HPDE6-E6E7 (cell line): Measurements from ENCODE around the gene ITGB4.

ENCODE experiments used
- DNase-seq: peaks from one replicate; pipeline ENCODE4 v3.0.0; 2011; ENCODE audit warnings: missing footprints; ENCODE audit errors: extremely low spot score

The ITGB4 gene

DNA sequence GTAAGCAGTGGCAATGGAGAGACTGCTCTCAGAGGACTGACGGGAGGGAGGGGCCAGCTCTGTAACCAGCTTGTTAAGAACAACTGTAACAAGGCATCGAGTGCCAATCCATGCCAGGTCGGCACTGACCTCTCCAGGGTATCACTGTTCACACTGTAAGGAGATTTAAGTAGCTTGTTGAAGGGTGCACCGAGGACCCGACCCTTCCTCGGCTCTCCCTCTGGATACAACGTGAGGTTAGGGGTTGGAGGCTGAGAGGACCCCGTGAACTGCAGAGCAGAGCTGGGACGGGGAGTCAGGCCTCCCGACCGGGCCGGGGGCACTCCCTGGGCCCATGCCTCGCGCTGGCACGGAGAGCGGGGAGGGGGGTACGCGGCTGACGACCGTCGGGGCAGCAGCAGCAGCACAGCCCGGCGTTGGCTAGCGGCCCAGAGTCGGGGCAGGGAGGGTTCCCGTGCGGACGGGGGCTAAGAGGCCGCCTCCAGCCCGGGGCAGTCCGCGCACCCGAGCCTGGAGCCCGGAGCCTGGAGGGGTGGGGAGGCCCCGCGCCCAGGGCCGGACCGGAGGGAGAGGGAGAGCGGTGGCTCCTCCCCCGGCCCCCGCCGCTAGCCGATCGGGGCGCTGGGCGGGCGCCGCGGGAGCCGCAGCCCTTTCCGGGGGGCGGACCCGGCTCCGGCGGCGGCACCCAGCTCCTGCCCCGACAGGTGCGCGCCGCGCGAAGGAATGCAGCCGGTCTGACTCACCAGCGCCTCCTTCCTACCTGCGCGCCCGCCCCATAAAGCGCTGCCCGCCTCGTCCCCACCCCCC, at the start of gene ITGB4:
Gene ITGB4, plus strand, starts transcription at position 804 of the 807 bp plus-strand sequence. CDS start 3,245 bp downstream, outside the sequence.
- DNase-seq: peak; percentile 95

DNA sequence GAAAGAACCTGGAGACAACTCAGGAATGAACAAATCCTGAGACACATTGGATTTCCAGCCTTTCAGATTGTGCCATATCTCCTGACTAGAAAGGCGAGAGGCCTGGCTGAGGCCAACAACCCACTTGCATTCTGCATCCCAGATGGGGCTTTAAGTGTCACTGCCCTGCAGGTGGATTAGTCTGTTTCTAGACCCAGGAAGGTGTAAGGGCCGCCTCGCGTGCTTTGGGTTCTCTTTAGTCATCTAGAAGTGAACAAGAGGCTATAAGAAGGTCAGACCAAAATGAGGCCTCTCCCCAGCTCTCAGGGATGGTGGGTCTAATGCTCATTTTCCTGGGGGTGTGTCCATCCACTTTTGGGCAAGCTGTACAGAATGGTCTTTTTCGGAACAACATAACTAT, 49.2 kb upstream of the ITGB4 start:
- no peak for DNase-seq

DNA sequence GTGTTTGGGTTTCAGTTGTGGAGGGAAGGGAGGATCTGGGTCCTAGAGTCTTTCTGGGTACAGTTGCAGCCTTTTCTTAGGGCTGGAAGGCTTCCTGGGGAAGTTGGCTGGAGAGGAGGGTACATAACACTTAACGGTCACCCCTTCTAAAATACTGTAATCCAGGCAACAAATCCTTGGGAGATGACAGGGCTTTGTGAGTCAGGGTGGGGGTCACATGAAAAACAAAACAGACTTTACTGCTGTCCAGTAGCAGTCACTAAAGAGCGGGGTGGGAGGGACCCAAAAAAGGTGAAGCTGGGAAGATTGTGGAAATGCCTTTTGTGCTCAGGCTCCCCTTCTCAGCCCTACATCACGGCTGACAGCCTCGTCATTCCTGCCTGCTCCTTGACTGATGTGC, 47.8 kb upstream of the ITGB4 start:
- no peak for DNase-seq

DNA sequence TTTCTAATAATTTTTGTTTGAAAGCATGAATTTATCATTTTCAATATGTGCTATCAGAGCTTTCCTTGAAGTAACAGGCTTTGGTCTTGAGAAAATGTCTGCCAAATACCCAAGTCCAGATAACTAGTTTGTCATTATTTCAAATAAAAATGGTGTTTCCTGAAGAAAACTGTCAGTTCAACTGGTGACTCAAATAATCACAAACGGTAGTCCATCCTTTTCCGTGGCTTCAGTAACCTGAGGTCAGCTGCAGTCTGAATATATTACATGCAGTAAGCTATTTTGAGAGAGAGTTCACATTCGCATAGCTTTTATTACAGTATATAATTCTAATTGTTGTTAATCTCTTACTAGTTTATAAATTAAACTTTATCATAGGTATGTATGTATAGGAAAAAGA, 44.8 kb upstream of the ITGB4 start:
- DNase-seq: no peak

DNA sequence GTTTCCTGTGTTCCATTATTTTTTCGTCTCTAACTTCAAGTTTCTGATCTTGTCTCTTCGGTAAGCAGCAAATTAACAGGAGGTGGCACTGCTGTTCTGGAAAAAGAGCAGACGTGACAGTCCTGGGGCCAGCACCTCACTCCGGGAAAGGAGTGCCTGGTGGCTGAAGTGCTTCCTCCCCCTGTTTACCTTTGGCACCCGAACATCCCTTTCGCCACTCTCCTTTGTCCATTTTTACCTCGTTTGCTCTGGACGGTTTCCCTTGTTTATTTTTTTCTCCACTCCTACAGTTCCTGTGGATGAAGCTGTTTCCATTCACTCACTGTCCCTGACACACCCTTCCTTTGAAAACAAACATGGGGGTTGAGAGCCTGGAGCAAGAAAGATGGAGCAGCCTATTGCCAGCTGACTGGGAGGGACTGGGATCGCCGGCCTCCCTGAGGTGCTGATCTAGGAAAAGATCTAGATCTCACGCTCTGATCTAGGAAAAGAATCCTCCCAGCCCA, 41.5 kb upstream of the ITGB4 start:
- peak; percentile 61 for DNase-seq

DNA sequence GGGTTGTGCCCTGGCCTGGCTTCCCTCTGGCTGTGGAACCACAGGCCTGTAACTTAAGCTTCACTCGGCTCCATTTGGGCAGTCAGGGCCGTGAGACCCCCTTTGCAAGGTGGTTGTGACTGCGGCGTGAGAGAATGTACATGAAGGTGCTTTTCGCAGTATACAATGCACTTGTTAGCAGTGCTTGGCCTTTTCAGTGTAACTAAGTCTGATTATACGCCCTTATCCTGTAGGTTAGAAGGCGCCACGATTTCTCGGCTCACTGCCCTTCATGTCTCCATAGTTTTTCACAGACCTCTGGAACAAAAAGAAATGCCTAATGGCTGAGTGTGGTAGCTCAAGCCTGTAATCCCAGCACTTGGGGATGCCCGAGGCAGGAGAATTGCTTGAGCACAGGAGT, 40.8 kb upstream of the ITGB4 start:
- DNase-seq: no peak

DNA sequence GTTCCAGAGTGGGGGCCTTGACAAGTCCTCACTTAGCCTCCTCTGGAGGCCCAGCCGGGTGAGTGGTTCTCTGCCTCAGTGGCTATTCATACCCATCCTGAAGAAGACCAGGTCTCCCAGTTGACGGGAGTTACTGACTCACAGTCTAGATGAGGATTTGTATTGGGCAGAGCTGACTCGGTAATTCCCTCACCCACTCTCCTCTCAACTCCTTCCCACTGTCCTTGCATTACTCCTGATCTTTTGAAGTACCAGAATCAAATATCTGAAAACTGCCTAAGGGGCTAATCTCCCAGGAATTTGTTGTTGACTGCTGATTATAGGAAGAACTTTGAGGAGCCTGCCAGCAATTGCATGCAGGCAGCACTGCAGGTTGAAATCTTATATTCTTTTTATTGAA, 40.0 kb upstream of the ITGB4 start:
- no peak for DNase-seq

DNA sequence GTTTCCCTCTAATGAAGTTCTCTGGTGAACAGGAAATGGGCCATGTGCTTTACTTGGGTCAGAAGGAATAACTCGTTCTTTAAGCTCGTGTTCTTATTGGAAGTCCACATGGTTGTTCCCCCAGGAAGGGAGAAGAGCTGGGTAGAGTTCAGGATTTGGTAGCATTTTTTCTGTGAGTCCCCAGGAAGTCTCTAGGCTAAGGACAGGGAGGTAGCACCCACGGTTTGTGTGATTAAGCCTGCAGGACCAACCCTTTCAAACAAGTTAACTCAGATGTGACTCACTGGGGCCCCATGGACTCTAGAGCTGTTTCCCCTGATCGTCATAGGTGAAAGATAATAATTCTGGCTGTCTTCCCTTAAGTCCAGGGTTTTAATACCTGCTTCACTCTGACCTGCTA, 37.7 kb upstream of the ITGB4 start:
- peak; percentile 89 for DNase-seq

DNA sequence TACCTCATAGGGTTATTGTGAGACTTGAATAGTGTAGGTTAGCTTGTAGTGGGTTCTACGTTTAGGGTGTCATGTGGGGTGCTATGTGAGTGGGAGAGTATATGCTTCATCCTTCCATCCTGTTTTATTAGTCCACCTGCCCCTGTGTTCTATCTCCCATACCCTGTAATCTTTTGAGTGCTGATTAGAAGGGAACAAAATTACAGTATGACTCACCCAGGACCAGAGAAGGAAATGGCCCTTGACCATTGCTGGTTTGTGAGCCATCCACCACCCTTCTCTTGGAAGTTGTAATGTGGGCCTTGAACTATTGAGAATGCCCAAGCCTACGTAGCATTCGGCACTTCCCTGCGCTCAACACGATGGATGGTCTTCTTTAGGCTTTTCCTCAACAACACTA, 37.0 kb upstream of the ITGB4 start:
- DNase-seq: no peak

DNA sequence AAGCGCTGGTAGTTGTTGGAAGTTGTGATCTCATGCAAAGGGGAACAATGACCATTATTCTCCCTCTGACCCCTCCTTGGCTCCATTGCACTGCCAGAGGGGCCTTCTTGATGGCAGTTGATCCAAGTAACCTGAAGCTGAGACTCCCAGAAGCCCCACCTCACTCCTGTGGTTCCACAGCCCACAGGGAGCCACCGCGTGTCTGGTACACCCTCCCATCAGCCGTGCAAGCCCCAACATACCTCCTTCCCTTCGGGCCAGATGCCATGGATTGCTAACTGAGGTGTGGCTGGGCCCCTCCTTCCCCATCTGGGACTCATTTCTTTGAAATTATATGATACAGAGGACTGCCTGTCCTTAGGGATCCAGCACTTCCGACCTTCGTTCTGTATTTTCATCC, 36.3 kb upstream of the ITGB4 start:
- peak; percentile 88 for DNase-seq

DNA sequence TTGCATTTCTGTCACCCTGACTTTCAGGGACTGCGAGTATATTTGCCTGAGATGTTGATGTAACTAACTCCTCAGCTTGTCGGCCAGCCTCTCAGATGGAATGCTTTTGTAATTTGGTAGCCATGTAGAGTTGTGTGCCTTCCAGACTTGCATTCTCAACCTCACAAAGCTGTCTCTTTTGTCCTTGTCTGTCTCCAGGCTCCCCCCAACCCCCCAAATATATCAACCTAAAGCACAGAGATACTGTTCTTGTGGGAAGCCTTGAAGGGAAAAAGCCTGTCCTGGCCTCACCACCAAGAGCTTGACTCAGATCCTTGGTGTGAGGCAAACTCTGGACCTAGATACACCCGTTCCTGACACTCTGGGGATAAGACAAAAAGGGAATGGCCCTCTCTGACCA, 35.8 kb upstream of the ITGB4 start:
- no peak for DNase-seq

DNA sequence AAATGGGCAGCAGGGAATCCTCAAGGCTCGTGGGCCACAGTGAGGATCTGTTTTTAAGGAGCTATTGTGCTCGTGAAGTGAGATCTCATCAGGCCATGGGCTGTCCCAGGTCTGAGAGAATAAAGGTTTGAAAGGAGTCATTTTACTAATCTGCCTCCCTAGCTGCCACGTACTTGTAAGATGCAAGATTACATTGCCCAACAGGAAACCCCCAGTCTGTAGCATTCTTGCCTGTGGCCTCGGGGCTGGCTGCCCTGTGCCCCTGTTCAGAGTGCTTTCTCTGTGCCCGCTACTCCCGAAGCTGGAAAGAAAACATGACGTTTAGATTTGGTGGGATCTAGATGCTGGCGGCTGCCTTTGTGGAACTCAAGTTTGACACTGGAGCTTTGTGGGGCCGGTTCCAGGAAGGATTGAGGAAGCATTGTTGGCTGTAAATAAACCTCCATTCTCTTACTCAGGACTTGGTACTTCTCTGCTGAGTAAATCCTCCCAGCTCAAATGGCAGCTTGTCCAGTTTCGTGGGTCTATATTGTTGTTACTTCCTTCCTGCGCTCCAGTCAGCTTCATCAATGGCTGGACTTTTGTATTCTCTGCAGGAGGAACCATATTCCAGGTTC, 32.9 kb upstream of the ITGB4 start:
- no peak for DNase-seq

DNA sequence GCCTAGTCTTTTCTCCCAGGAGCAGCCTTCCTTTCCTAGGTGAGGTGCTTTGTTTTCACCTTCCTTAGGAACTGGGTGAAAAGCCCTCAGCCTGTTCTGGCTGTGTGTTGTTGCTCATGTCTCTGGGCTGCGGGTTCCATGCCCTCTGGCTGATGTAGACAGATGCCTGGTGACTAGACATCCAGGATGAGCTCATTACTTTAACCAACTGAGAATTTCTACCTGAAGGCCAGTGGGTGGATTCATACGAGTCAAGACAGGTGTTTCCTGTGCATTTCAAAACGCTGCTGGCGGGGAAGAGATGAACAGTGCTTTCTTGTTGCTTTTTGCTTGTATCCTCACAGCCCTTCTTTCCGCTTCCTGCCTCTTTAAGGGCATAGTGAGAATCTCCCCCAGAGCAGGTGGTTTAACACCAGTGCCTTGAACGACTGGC, 31.8 kb upstream of the ITGB4 start:
- DNase-seq: peak; percentile 92

DNA sequence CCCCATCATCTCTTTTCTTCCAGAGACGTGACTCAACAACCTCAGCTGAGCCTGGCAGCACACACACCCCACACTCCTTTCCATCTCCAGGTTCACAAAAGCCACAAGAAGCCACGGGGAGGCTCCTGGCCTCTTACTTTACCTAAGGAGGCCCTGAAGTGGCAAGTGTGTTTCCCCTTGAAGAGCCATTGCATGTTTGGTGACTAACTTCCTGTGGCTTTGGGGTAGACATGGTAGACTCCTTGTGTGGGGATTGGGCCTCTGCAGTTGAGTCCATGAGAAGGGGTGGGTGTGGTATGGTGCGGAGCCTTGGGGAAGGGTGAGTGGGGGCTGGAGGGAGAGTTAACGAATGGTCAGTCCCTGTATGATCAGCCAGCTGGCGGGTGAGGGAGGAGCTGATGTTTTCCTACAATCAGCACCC, 29.9 kb upstream of the ITGB4 start:
- no peak for DNase-seq

DNA sequence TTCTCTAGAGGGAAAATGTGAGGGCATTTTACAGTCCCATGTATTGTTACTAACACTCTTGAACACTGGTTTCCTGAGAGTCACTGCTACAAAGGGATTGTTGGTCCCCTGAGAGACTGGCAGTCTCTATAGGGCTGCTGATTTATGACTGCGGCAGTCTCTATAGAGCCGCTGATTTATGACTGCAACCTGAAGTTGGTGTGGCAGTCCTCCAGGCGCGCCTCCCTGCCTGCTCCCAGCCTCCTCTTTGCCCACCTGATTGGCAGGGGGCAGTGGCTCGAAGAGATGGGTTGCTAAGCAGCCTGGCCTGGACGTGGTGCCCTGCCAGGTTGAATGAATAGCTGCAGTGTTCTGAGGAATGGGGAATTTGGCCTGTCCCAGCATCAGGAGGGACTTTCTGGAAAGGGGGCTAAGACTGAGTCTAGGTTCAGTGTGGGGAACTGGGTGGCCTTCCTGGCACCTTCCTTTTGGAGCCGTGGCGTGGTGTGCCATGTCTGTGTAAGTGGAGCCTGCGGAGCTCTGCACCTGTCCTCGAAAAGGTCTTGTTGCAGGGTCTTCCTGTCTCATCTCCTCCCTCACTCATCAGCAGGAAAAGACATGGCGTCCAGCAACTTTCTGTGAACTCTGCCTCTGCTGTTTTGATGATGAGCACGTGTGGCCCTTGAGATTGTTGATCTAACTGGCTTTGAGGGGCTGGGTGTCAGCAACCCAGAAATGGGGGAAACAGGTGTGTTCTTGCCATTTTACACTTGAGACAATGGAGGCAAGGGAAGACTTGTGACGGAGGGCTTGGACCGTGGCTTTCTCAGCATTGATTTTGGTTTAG, 29.2 kb upstream of the ITGB4 start:
- no peak for DNase-seq

DNA sequence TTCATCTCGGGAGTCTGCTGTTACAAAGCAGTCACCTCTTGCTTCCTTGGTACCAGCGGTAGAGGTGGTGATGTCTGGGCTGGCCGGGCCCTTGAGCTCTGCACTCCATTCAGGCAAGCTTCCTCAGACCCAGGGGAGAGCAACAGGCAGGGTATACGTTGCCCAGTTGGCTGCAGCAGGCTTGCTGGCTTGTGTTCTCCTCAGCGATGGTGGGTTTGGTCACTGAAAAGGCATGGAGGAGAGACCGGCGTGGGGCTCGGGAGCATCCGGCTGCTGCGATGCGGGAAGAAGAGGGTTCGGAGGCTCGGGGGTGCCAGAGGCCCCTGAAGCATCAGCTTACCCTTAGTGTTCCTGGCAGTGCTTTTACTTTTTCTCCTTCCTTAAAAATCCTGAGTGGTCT, 28.3 kb upstream of the ITGB4 start:
- DNase-seq: no peak

DNA sequence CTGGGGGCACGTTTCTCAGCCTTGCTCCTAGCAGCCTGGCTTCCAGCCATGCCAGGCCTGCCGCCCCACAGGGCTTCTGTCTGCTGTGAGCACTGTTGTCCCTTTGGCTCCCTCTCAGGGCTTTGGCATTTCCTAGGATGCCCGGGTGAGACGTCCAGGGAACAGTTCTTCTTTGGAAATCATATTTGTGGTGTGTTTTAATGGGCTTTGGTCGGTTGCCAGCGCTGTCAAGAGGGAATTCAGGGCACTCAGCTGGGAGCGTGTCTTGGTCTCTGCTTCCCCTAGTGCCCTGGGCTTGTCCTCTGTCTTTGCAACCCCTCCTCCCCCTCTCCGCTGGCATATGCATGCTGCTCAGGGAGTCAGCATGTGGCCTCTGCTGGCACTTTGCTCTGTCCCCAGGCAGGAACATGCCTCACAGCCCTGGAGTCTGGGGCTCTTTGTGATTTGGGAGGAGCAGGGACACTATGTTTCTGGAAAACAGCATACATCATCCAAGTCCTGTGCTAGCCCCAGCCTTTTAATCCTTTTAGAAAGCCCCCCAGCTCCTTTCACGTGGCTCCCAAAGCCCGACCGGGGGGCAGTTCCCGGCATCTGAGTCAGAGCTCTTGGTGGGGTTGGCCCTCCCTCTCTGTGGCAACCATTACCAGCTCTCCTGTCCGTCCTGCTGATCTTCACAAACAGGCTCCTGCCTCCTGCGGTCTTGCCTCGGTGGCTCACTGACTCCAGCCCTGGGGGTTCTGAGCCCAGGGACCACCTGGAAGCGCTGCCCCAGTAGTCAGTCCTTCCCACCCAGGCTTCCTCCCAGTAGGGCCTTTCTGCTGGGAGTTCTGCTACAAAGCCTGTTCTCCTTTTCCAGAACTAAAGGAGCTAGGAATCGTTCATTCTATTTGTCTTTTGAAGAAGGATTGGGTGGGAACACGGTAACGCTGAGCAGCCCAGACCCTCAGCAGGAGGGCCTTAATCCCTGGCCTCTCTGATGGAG, 27.5 kb upstream of the ITGB4 start:
- DNase-seq: no peak

DNA sequence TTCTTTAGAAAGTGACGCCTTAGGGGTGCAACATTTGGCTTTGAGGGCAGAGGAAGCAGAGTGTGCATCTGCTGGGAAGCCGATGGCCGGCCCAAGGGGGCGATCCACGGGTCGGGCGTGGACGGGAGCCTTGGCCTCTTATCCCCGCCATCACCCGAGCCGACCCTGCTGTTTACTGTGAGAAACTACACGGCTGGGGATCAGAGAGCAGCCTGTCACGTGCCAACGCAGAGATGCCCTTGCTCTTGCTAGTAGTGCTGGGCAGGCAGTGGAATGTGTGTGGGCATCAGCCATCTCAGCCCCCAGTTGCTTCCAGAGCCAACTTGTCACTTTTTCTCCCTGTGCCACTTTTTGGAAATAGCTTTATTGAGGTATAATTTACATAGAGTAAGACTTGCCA, 26.7 kb upstream of the ITGB4 start:
- no peak for DNase-seq

DNA sequence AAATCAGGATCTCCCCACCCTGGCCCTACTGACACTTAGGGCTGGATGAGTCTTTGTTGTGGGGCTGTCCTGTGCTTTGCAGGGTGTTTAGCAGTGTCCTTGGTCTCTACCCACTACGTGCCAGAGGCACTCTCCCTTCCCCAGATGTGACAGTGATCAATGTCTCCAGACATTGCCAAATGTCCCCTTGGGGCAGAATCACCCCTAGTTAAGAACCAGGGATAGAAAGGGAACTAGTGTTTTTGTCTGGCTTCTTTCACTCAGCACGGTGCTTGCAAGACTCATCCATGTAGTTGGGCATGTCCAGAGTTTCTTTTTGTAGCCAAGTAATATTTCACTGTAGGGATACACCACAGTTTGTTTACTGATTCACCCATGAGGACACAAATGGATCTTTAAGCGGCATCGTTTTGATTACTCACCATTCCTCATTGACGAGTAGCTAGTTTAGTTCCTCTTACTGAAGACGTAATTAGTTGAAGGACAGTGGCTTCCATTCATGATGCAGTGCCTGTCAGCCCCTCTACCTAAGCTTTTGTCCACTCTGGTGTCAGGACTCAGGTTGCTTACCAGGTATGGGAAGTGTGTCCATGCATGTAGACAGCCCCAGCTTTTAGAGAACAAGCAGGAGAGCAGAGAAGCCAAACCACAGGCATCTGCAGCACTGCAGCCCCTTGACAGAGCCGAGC, 26.0 kb upstream of the ITGB4 start:
- no peak for DNase-seq

DNA sequence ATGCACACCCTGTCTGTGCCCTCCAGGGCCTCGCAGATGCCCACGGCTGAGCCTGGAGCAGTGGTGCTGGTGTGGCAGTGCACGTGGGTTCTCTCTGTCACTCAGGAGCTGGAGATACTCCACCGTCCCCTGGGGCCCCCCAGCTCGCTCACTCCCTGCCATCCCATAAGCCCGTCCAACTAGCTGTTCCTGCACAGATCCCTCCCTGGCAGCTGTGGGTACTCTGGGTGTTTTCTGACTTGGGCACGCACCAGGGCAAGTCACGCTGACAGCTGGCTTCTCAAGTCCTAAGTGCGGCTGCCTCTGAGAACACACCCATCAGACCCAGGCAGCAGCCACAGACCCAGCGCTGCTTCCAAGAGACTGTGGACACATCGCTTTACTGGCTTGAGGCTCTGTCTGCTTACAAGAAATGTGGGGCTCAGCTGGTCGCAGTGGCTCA, 25.4 kb upstream of the ITGB4 start:
- DNase-seq: no peak
